NCI-H2196 (cell line): ENCODE results near the gene TEDC1.
A peak's percentile ranks its signal among the peaks of the same experiment; 100 is the strongest.

ENCODE experiments used
- DNase-seq: peaks from one replicate; lab custom pipeline; 2025; ENCODE audit not compliant: unreplicated experiment; lab: John Stamatoyannopoulos, UW

Gene TEDC1

GRCh38 chr14:105456736-105457617 is 34.1 kb upstream of the TEDC1 start:
- DNase-seq, result peak; percentile 33

- no peak for DNase-seq
Observed at GRCh38 chr14:105458010-105458409, 33.0 kb upstream of the TEDC1 start.

- DNase-seq, result no peak
Observed at GRCh38 chr14:105458571-105458970, 32.5 kb upstream of the TEDC1 start.

- no peak for DNase-seq
Observed at GRCh38 chr14:105460116-105460515, 30.9 kb upstream of the TEDC1 start.

GRCh38 chr14:105460616-105461015 is 30.4 kb upstream of the TEDC1 start:
- no peak for DNase-seq

DNA sequence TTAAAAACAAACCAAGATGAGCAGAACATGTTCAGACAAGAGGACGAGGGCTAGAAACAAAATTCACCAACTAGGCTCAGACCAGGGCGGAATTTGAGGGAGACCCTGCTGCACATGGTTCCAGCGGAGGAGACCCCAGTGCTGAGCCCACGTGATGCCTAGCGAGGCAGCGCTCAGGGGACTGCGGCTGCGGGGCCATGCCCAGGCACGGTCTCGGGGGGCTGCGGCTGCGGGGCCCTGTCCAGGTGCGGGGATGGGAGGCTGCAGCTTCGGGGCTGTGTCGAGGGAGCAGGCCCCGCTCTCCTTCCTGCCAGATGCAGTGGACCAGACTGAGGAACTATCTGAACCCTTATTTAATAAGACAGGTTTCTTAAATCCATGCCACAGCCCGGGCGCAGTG is 29.1 kb upstream of the TEDC1 start:
- no peak for DNase-seq

GRCh38 chr14:105464501-105464900 is 26.5 kb upstream of the TEDC1 start:
- no peak for DNase-seq

- DNase-seq, result no peak
Observed at GRCh38 chr14:105465209-105466031, 25.6 kb upstream of the TEDC1 start.

DNA sequence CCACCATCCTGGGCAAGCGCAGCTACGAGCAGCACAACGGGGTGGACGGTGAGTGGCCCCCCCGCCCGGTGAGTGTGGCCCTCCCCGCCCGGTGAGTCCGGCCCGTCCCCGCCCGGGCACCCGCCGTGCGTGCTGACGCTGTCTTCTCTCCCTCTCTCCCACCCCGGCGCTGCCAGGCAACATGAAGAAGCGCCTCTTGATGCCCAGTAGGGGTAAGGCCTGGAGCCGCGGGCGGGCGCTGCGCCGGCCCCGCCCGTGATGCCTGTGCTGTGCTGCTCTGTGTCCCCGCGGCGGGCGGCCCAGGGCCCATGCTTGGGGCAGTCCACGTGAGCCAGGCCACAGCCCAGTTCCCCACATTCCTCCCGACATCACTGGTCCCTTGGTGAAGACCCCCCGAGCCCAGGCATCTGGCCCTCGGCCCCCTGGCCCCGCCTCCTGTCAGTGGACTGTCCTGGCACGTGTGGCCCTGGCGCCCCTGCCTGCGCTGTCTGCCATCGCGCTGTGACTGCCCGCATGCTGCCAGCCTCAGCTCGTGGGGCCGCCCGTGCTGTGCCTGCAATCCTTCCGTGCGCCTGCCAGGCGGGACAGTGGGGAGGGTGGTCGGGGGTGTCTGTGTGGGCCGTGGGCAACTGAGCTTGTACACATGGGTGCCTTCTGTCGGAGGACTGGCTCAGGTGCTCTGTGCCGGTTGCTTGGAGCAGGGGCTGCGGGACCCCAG is 24.4 kb upstream of the TEDC1 start:
- DNase-seq, result no peak

- DNase-seq, result no peak
Observed at GRCh38 chr14:105467249-105467941, 23.7 kb upstream of the TEDC1 start.

DNA sequence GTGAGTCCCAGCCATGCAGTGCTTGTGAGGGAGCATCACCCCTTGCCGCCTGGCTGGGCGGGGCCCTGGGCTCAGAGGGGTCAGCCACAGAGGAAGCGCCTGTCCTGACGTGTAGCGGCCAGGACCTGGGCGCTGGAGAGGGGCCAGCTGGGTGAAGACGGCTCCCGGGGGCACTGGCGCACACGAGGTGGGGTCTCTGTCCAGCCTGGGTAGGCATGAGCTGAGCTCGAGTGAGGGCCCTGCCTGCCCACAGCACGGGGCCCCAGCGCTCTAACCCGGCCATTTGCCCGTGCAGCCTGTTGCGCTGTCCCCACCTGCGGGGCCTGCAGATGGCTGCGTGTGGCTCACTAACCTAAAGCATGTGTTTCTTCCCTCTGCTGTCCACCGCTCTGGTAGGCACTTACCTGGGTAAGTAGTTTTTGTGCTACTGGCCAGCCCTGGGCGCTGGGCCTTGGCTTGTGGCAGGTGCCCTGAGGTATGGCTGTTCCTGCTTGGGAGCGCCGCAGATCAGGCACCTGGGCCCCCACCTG is 23.0 kb upstream of the TEDC1 start:
- DNase-seq, result no peak

- no peak for DNase-seq
Observed at GRCh38 chr14:105468621-105469241, 22.3 kb upstream of the TEDC1 start.

- no peak for DNase-seq
Observed at GRCh38 chr14:105469456-105470349, 21.3 kb upstream of the TEDC1 start.

DNA sequence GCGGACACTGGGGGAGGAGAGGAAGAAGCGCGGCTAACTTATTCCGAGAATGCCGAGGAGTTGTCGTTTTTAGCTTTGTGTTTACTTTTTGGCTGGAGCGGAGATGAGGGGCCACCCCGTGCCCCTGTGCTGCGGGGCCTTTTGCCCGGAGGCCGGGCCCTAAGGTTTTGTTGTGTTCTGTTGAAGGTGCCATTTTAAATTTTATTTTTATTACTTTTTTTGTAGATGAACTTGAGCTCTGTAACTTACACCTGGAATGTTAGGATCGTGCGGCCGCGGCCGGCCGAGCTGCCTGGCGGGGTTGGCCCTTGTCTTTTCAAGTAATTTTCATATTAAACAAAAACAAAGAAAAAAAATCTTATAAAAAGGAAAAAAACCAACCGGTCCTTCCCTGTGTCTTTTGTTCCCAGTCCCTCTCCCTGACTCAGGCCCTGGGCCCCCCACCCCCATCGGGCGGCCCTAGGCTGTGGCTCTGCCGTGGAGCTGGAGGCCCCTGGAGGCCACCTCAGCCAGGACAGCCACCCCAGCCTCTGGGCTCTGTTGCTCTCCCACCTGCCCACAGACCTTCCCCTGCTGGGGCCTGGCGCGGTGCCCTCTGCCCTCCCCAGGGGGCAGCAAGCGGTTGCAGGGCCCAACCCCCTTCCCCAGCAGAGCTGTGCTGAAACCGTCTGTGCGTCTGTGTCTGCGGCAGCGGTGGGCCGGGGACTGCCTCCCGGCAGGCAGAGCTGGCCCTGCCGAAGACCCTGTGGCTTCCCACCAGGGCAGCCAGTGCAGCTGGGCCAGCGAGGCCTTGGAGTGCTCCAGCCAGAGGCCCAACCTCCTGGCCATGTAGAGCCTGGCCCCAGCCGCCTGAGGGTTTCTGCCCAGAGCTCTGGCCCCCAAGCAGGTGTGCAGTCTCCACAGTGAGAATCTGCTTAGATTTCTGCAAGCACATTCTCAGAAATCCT is 20.4 kb upstream of the TEDC1 start:
- DNase-seq, result no peak

DNA sequence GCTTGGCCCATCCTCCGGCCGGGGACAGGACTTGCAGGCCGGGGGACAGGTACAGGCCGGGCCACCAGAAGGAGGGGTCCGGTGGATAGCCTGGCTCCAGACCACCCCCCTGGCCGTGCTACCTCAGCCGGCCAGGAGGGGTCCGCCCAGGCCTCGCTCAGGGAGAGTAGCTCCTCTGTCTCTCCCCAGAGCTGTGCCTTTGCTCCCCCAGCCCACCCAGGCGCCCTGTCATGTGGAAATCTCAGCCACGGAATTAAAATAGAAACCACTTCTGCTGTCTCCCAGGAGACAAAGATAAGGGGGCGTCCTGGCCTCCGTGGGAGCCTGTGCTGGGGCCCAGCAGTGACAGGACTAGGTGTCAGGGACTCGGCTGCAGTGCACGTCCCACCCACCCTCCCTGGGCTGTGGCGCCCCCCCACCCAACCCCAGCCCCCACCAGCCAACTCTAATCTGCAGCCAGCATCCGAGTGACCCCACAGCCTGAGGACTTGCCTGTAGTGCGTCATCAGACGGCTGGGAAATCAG is 19.7 kb upstream of the TEDC1 start:
- no peak for DNase-seq

DNA sequence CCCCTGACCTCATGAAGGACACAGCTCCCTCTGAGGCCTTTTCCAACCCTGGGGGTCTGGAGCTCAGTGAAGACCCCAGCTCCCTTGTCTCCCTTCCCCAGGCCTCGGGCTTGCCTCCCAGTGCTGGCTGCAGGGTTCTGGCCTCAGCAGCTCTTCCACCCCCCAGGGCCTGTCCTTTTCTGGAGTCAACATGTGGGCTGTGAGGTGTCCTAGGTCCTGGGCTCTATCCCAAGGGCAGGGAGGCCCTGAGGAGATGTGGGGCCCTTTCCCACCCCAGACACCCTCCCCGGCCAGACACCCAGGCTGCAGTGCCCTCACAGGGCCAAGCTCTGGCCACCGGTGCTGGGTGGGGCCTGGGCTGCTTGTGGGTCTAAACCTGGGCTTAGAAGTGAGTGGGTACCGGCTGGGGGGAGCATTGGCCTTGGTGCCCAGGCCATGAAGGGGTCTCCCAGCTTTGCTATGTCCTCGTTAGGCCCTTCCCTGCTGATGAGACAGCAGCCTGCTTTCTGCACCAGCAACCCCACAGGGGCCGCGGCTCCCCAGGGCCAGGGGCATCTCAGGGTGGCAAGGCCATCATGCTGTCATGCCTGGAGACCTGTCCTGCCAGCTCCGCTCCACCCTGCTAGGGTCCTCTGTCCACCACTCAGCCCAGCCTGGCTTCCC is 19.1 kb upstream of the TEDC1 start:
- DNase-seq, result no peak

DNA sequence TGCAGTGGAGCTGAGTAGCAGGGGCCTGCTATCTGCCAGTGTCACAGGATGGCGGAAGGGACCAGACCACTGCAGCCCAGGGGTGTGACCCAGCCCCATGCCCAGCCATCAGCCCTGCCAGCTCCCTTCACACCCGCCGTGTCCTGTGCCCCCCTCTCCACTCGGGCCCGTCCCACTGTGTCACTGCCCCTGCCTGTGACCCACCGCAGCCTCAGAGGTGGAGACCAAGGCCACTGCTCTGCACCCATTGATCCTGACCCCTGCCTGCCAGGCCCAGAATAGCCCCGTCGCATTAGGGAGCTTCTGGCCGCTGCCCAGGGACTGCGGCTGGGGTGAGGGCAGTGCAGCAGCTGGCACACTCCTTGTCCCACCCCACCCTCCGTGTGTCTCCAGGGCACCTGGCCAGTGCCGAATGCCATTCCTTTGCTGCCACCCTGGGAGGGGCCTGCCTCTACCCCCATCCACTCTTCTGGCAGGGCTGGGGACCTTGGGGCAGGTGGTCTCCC is 18.5 kb upstream of the TEDC1 start:
- DNase-seq, result peak; percentile 20
